Skeletal muscle tissue (tissue), 4 donors: ENCODE measurements around the gene TTC7B. TPM values are rescaled to one million over a fixed set of nuclear protein-coding genes. Genes with fewer than 3 reads are reported as not detected.

Experiments
- H3K27ac ChIP-seq: one replicate; pipeline ENCODE4 v1.7.0; 2013; ENCODE audit warnings: mild to moderate bottlenecking, low read depth, low read length, inconsistent platforms
- H3K27me3 ChIP-seq, 3 donors: one replicate each; pipeline ENCODE4 v1.7.0; 2013; ENCODE audit warnings: low read length in 3 of 3; ENCODE audit not compliant: control insufficient read depth in 3 of 3, insufficient read depth in 3 of 3
- H3K36me3 ChIP-seq, 3 donors: one replicate each; pipeline ENCODE4 v1.7.0; 2013; ENCODE audit warnings: low read length in 3 of 3; ENCODE audit not compliant: control insufficient read depth in 3 of 3, insufficient read depth in 3 of 3
- H3K4me1 ChIP-seq, 3 donors: one replicate each; pipeline ENCODE4 v1.7.0; 2013; ENCODE audit warnings: low read length in 3 of 3, mild to moderate bottlenecking in 3 of 3; ENCODE audit not compliant: control insufficient read depth in 3 of 3, insufficient read depth in 3 of 3
- H3K4me3 ChIP-seq, 3 donors: one replicate each; pipeline ENCODE4 v1.7.0; 2013; ENCODE audit warnings: low read length in 3 of 3
- H3K9ac ChIP-seq, 3 donors: one replicate each; pipeline ENCODE4 v1.7.0; 2013; ENCODE audit warnings: low read length in 3 of 3, mild to moderate bottlenecking in 3 of 3, moderate library complexity in 2 of 3, low read depth in 1 of 3
- H3K9me3 ChIP-seq, 3 donors: one replicate each; pipeline ENCODE4 v1.7.0; 2013; ENCODE audit warnings: low read length in 3 of 3; ENCODE audit not compliant: control insufficient read depth in 3 of 3
- total RNA-seq: library from RNA; depleted of rRNA; stranded (reverse); fragments of >200 nt; gene quantifications from one replicate; pipeline ENCODE4 v1.2.3, GENCODE V29; 2014
- donor health status: Osteomylitis.

Gene TTC7B
- total RNA-seq, 1 donor from 2014 or later = 5.7 TPM

DNA sequence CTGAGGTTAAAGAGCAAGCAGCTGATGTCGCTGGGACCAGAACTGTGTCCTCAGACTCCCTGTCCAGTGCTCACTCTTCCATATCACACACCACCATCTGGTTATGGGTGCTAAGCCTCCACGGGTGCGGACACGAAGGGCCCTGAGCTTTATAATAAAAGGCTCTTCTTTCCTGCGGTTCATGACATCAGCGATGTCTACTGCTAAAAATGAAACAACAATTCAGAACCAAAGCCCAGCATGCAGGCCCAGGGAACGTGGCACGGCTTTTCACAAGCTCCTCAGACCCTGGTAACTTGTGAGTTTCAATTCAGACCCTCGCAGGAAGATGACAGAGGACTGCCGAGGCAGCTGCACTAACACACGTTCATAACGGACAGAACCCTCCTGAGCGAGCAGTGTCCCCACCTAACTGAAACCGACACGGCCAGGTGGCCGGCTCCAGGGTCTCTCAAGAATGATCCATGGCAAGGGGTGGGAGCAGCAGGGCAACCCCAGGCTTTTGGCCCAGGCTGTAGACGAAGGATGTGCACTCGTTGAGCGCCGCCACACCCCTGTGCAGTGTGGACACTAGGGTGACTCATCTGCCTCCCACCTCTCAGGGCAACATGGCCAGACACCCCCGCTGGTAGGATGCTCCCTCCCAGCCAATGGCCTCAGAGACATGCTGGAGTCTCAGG lies 239.1 kb downstream of the TTC7B start:
- Histone ChIP-seq H3K9ac (no peak overlapping the region), H3K27ac (peak overlapping the region; percentile 22), H3K36me3 (peaks cover 0 to 13% (median 11%) of the 10 kb centered on the region in 3 donors), H3K9me3 (no peaks in the 10 kb centered on the region), H3K4me1 (peaks cover 41 to 66% (median 56%) of the 10 kb centered on the region in 3 donors), H3K27me3 (no peaks in the 10 kb centered on the region), H3K4me3 (no peak overlapping the region)

GRCh38 chr14:90576581-90576980 lies 239.6 kb downstream of the TTC7B start:
- Histone ChIP-seq H3K9me3 (no peaks in the 10 kb centered on the region), H3K27ac (no peak overlapping the region), H3K36me3 (peaks cover 0 to 11% (median 11%) of the 10 kb centered on the region in 3 donors), H3K4me3 (no peak overlapping the region), H3K9ac (no peak overlapping the region), H3K4me1 (peaks cover 45 to 68% (median 55%) of the 10 kb centered on the region in 3 donors), H3K27me3 (no peaks in the 10 kb centered on the region)

DNA sequence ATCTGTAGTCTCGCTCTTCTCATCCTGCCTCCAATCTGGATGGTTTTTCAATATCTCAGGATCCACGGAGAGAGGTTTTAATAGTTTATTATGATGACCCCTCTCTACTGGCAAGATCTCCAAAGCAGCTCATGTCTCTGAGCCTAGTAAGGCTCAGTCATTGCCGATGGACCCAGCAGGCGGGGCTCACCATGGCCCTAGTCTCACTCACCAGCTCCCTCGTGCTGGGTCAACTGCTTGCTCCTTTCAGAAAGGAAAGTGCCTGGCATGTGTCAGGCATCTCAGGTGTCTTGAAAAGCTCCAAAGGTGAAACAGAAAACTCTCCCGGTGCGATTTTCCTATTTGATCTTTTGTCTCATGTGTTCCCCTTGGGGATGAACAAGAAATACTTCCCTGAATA lies 240.4 kb downstream of the TTC7B start:
- no peak overlapping the region for H3K4me3 ChIP-seq
- H3K9me3 ChIP-seq = no peaks in the 10 kb centered on the region
- no peaks in the 10 kb centered on the region for H3K27me3 ChIP-seq
- H3K36me3 ChIP-seq = peaks cover 0 to 13% (median 11%) of the 10 kb centered on the region in 3 donors
- no peak overlapping the region for H3K27ac ChIP-seq
- H3K4me1 ChIP-seq = peaks cover 47 to 69% (median 47%) of the 10 kb centered on the region in 3 donors
- H3K9ac ChIP-seq = no peak overlapping the region

DNA sequence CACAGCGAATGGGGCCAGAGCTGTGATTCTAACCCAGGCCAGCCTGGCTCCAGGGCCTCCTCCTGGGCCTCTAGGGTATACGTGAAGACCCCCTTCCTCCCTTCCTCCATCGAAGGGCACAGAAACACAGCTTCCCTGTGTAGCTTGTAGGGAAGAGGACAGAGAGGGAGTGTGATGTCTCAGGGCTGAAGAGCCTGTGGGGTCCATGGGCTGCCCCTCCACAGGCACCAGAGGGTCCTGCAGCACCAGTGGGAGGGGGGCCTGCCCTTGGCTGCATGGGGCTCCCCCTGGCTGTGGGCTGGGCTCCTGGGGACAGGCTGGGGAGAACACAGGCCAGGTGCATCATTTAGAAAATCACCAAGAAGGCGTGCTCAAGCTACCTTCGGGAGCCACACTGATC lies 240.9 kb downstream of the TTC7B start:
- no peaks in the 10 kb centered on the region for H3K27me3 ChIP-seq
- H3K36me3 ChIP-seq = peaks cover 0 to 13% (median 11%) of the 10 kb centered on the region in 3 donors
- H3K9me3 ChIP-seq = no peaks in the 10 kb centered on the region
- H3K4me3 ChIP-seq = no peak overlapping the region
- peak overlapping the region; percentile 1 for H3K27ac ChIP-seq
- peaks cover 43 to 67% (median 44%) of the 10 kb centered on the region in 3 donors for H3K4me1 ChIP-seq
- peak overlapping the region in 1 of 3 donors; percentile 41 for H3K9ac ChIP-seq

- H3K27me3 ChIP-seq = no peaks in the 10 kb centered on the region
- H3K4me1 ChIP-seq = peaks cover 41 to 68% (median 47%) of the 10 kb centered on the region in 3 donors
- peaks cover 0 to 11% (median 11%) of the 10 kb centered on the region in 3 donors for H3K36me3 ChIP-seq
- peak overlapping the region; percentile 1 for H3K27ac ChIP-seq
- no peaks in the 10 kb centered on the region for H3K9me3 ChIP-seq
- H3K4me3 ChIP-seq = no peak overlapping the region
- peak overlapping the region in 1 of 3 donors; percentile 41 for H3K9ac ChIP-seq
Observed at GRCh38 chr14:90574188-90575131, 241.8 kb downstream of the TTC7B start.

- no peaks in the 10 kb centered on the region for H3K9me3 ChIP-seq
- H3K4me3 ChIP-seq = no peak overlapping the region
- H3K27me3 ChIP-seq = no peaks in the 10 kb centered on the region
- H3K36me3 ChIP-seq = peaks cover 0 to 11% (median 9%) of the 10 kb centered on the region in 3 donors
- H3K27ac ChIP-seq = no peak overlapping the region
- H3K4me1 ChIP-seq = peaks cover 42 to 69% (median 46%) of the 10 kb centered on the region in 3 donors
- H3K9ac ChIP-seq = no peak overlapping the region
Observed at GRCh38 chr14:90573385-90574105, 242.7 kb downstream of the TTC7B start.

DNA sequence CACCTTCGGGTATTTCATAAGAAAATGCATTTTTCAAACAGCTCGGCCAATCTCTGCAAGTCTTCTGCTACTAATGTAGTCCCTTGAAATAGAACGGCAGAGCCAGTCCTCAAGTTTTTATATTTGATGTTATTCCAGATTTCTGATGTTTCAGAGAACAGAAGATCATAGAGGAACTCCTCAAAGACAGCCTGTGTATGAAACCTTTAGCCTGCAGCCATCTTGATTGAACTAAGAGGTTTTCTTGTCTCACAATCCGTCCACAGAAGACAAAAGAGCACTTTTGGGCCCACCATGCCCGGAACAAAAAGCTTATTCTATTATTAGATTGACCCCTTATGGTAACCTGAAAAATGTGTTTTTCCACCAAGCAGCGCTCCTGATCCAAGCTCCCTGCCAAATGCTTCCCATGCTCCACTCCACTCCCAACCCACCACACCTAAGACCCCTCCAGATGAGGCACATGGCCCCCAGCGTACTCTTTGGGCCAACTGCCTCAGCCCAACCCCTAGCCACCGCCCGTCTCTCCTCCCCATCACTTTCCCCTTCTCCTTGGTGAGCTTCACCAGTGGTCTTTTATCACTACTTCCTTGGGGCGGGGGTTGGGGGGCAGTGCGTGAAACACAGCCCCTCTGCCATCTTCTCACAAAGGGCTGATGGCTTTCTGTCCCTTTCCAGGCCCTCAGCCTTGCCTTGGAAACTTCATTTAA lies 243.6 kb downstream of the TTC7B start:
- Histone ChIP-seq H3K4me1 (peaks cover 38 to 67% (median 44%) of the 10 kb centered on the region in 3 donors), H3K9ac (no peak overlapping the region), H3K27ac (no peak overlapping the region), H3K9me3 (no peaks in the 10 kb centered on the region), H3K27me3 (no peaks in the 10 kb centered on the region), H3K36me3 (peaks cover 0 to 6% (median 6%) of the 10 kb centered on the region in 3 donors), H3K4me3 (no peak overlapping the region)

DNA sequence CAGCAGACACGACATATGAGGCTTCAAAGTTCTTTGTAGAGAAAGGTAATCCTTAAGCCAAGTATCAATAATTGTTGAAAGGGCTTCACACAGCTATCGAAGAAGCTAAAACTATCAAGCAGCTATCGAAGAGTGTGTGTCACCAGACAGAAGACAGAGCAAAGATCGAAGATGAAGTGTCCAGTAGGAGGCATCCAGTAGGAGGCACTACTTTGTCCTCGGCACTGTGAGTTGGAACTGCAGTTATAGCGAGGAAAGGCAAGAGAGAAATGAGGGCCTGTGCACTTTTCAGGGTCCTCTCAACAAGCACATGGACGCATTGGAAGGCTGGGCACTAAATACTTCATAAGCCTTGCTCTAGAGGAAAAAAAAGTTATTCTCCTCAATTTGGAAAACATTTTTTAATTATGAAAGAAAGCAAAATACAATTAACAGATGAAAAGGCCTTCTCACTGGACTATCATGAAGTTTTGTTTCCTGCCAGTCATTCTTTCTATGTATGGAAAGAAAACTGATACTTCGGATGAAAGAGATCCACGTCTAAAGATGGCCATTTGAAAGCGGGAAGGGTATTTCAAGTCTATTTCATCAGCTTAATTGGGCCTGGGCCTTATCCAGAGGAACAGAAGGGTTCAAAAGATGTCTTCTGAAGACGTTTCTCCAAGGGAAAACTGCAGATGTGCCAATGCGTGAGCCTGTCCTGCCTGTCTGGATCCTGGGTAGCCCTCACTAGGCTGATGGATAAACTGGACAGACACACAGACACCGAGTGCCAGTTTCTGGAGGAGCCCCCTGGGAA lies 244.9 kb downstream of the TTC7B start:
- Histone ChIP-seq H3K27ac (no peak overlapping the region), H3K9me3 (no peaks in the 10 kb centered on the region), H3K4me1 (peaks cover 30 to 56% (median 35%) of the 10 kb centered on the region in 3 donors), H3K27me3 (no peaks in the 10 kb centered on the region), H3K9ac (no peak overlapping the region), H3K4me3 (no peak overlapping the region), H3K36me3 (peaks cover 0 to 7% (median 5%) of the 10 kb centered on the region in 3 donors)
